ENCODE data around the gene ABHD11. TPM values are rescaled to one million over a fixed set of nuclear protein-coding genes. Genes with fewer than 3 reads are reported as not detected.

The ABHD11 gene
- total and polyA plus RNA-seq, 2 of the 4 experiments (the other 2 are of a cell fraction) = 13.4 to 19.9 TPM

DNA sequence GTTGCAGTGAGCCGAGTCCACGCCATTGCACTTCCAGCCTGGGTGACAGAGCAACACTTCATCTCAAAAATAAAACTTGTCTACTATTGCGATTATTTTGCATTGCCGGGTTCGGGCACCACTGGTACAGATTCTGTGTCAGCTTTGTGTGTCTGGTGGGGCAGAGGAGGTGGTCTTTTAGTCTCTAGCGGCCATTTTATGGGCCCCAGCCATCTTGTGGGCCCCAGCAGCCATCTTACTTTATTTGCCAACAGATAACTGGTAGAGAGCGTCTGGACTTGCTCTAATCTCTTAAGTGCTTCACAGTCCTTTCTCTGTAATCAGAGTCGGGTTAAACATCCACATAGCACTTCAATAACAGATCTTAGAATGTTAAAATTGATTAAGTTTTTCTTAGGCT is 50.3 kb downstream of the ABHD11 start:
- dilution Hi-C loops (cut with HindIII; ENCODE audit: low sequenced_read_pairs, unreplicated experiment) = no loop called here
- ChIA-PET POLR2A (ENCODE audit: unreplicated experiment) (no interaction called here), CTCF (no interaction called here)
- no peak overlapping the region for H3K9ac ChIP-seq (ENCODE audit: low read depth, low read length)
- no peak overlapping the region for H4K91ac ChIP-seq (ENCODE audit: insufficient read depth, low read depth, low read length)
- no peak overlapping the region for H2BK20ac ChIP-seq (ENCODE audit: low read depth, low read length)
- H2AK9ac ChIP-seq (replicated peaks; ENCODE audit: low read depth, low read length, poor library complexity) = no peak overlapping the region
- no peak overlapping the region for H3K23ac ChIP-seq (ENCODE audit: low read depth, low read length)
- intact Hi-C loops (cut with micrococcal nuclease) = no loop called here
- no peak overlapping the region for H2BK5ac ChIP-seq (ENCODE audit: low read depth, low read length, poor library complexity, severe bottlenecking)
- no peaks in the 10 kb centered on the region for H3K9me1 ChIP-seq (ENCODE audit: insufficient read depth, low read length)
- no peak overlapping the region for H2BK15ac ChIP-seq (ENCODE audit: low read depth, low read length)
- H3K14ac ChIP-seq (replicated peaks; ENCODE audit: low read depth, low read length) = no peak overlapping the region
- H3K56ac ChIP-seq (ENCODE audit: extremely low read depth, insufficient read depth, low read length) = no peak overlapping the region
- H3K18ac ChIP-seq (ENCODE audit: low read depth, low read length) = no peak overlapping the region
- H3K4me2 ChIP-seq (ENCODE audit: low read depth, low read length) = no peak overlapping the region
- H4K5ac ChIP-seq (ENCODE audit: low read depth, low read length) = no peak overlapping the region
- DNase-seq (no peak), ATAC-seq (ENCODE audit: low read depth) (no peak)
- H3K4me3 ChIP-seq (ENCODE audit: insufficient read depth, low read depth, low read length) = no peak overlapping the region
- H4K20me1 ChIP-seq (ENCODE audit: insufficient read depth, low read length) = peaks cover 4% of the 10 kb centered on the region; the same call in 1 of the 2 replicates
- H3K4ac ChIP-seq (ENCODE audit: low read depth, low read length) = no peak overlapping the region
- no peak overlapping the region for H2BK120ac ChIP-seq (ENCODE audit: low read depth, low read length)
- no peak overlapping the region for H4K8ac ChIP-seq (ENCODE audit: low read depth in 2 of 2, low read length in 2 of 2)
- H3K4me1 ChIP-seq (ENCODE audit: control insufficient read depth, insufficient read depth, low read length) = no peaks in the 10 kb centered on the region
- TF ChIP-seq RFX5 (IDR thresholded peaks at IDR 0.05; ENCODE audit: low read depth, low read length) (no peak), BHLHE40 (IDR thresholded peaks at IDR 0.05; ENCODE audit: low read depth, low read length) (no peak), MXI1 (IDR thresholded peaks at IDR 0.05; ENCODE audit: borderline replicate concordance, low read depth, low read length) (no peak)
- in situ Hi-C loops (cut with MboI; ENCODE audit: low sequenced_read_pairs) = no loop called here
- no peak overlapping the region for H2AK5ac ChIP-seq (ENCODE audit: low read depth, low read length)
- H3K79me1 ChIP-seq (ENCODE audit: low read depth in 1 of 2, low read length in 2 of 2) = peaks cover 23 to 47% of the 10 kb centered on the region in 2 experiments
- no CpG with 5 or more reads among the region's 8 CpGs for WGBS, 2 experiments (ENCODE audit: extremely low coverage in 2 of 2, insufficient read length in 1 of 2)
- no peak overlapping the region for H2AFZ ChIP-seq (replicated peaks; ENCODE audit: low read length, poor library complexity)
- H3K27ac ChIP-seq (ENCODE audit: insufficient read depth, low read length) = no peak overlapping the region
- H3K36me3 ChIP-seq (ENCODE audit: control insufficient read depth, insufficient read depth, low read length) = peaks cover 33% of the 10 kb centered on the region
- H3K27me3 ChIP-seq (ENCODE audit: control insufficient read depth, insufficient read depth, low read length) = no peaks in the 10 kb centered on the region
- no TSS peak for BruUV-seq (replicated peaks)
- no peaks in the 10 kb centered on the region for H3K9me3 ChIP-seq (ENCODE audit: control insufficient read depth, insufficient read depth, low read length)

Small RNA genes lying within 50 kb of the gene (microRNA-seq; reads per million reads assigned to microRNA genes)
- gene MIR4284 (ENCODE audit: insufficient read depth in 1 of 2, insufficient read length in 1 of 2, unreplicated experiment in 1 of 2) (0 to 1.0 reads per million in 2 experiments), gene RN7SL265P (ENCODE audit: insufficient read depth, insufficient read length) (not detected)

Small RNA genes lying within 50 kb of the gene (small RNA-seq; reads per million reads assigned to genes)
- 0 to 0.16 (median 0) reads per million in 5 experiments for gene MIR4284
- 0 reads per million in 5 experiments for gene RN7SL265P

Other genes starting within 250 kb of the ABHD11 start
- gene BAZ1B, start 216.5 kb downstream of the ABHD11 start, total RNA-seq (2012; rRNA removed) = 45.0 and 60.8 TPM in 2 replicates
- gene BAZ1B, start 216.5 kb downstream of the ABHD11 start, polyA plus RNA-seq (2012; rRNA removed) = 16.8 and 20.2 TPM in 2 replicates
- gene BCL7B, start 181.1 kb downstream of the ABHD11 start, total RNA-seq (2012; rRNA removed) = 6.1 and 7.2 TPM in 2 replicates
- gene BCL7B, start 181.1 kb downstream of the ABHD11 start, polyA plus RNA-seq (2012; rRNA removed) = 51.3 and 62.6 TPM in 2 replicates
- gene TBL2, start 160.2 kb downstream of the ABHD11 start, total RNA-seq (2012; rRNA removed) = 81.7 and 94.1 TPM in 2 replicates
- 61.8 and 72.6 TPM in 2 replicates for gene TBL2, start 160.2 kb downstream of the ABHD11 start, polyA plus RNA-seq (2012; rRNA removed)
- not detected in 2 replicates for gene MLXIPL, start 114.3 kb downstream of the ABHD11 start, total RNA-seq (2012; rRNA removed)
- not detected in 2 replicates for gene MLXIPL, start 114.3 kb downstream of the ABHD11 start, polyA plus RNA-seq (2012; rRNA removed)
- gene VPS37D, start 71.0 kb downstream of the ABHD11 start, total RNA-seq (2012; rRNA removed) = 2.3 and 2.8 TPM in 2 replicates
- 3.1 and 4.8 TPM in 2 replicates for gene VPS37D, start 71.0 kb downstream of the ABHD11 start, polyA plus RNA-seq (2012; rRNA removed)
- gene DNAJC30, start 55.3 kb downstream of the ABHD11 start, total RNA-seq (2012; rRNA removed) = 1.6 and 1.7 TPM in 2 replicates
- 9.0 and 10.6 TPM in 2 replicates for gene DNAJC30, start 55.3 kb downstream of the ABHD11 start, polyA plus RNA-seq (2012; rRNA removed)
- gene BUD23, start 55.2 kb downstream of the ABHD11 start, total RNA-seq (2012; rRNA removed) = 35.7 and 40.8 TPM in 2 replicates
- gene BUD23, start 55.2 kb downstream of the ABHD11 start, polyA plus RNA-seq (2012; rRNA removed) = 65.2 and 72.2 TPM in 2 replicates
- gene STX1A, start 19.1 kb downstream of the ABHD11 start, total RNA-seq (2012; rRNA removed) = 9.3 and 10.0 TPM in 2 replicates
- gene STX1A, start 19.1 kb downstream of the ABHD11 start, polyA plus RNA-seq (2012; rRNA removed) = 22.0 and 22.6 TPM in 2 replicates
- gene CLDN3, start 31.5 kb upstream of the ABHD11 start, total RNA-seq (2012; rRNA removed) = 0.18 TPM in 1 of 2 replicates, not detected in the other
- gene CLDN3, start 31.5 kb upstream of the ABHD11 start, polyA plus RNA-seq (2012; rRNA removed) = 0.12 and 0.16 TPM in 2 replicates
- 2.9 and 3.9 TPM in 2 replicates for gene CLDN4, start 92.2 kb upstream of the ABHD11 start, total RNA-seq (2012; rRNA removed)
- 3.8 and 4.4 TPM in 2 replicates for gene CLDN4, start 92.2 kb upstream of the ABHD11 start, polyA plus RNA-seq (2012; rRNA removed)
- gene METTL27, start 103.7 kb upstream of the ABHD11 start, total RNA-seq (2012; rRNA removed) = 1.7 and 2.3 TPM in 2 replicates
- gene METTL27, start 103.7 kb upstream of the ABHD11 start, polyA plus RNA-seq (2012; rRNA removed) = 4.3 and 5.2 TPM in 2 replicates
- gene TMEM270, start 122.4 kb upstream of the ABHD11 start, total RNA-seq (2012; rRNA removed) = not detected in 2 replicates
- 0.17 TPM in 1 of 2 replicates, not detected in the other for gene TMEM270, start 122.4 kb upstream of the ABHD11 start, polyA plus RNA-seq (2012; rRNA removed)

Measured in IMR-90 (cell line).